B cell (primary cell): ENCODE data around the gene NEO1.

ENCODE experiments used
- CTCF ChIP-seq: fragments of 200-600 bp; IDR thresholded peaks from one replicate; pipeline ENCODE4 v1.8.0; 2022; ENCODE audit warnings: antibody characterized with exemption, mild to moderate bottlenecking
- EZH2 ChIP-seq: IDR thresholded peaks from 2 replicates; pipeline ENCODE4 v1.6.1; 2012; ENCODE audit warnings: borderline replicate concordance, low read depth, mild to moderate bottlenecking, moderate library complexity, low read length; ENCODE audit not compliant: insufficient read depth, poor library complexity, severe bottlenecking

- TF ChIP-seq CTCF (no peak), EZH2 (no peak)
Measured at GRCh38 chr15:73134196-73134595, 81.9 kb downstream of the NEO1 start.
